Measurements from ENCODE around the gene DNM1. TPM values are rescaled to one million over a fixed set of nuclear protein-coding genes. Genes with fewer than 3 reads are reported as not detected.

DNM1 gene
- total and polyA plus RNA-seq, 2 of the 8 experiments (the other 6 are each of a cell fraction or from before 2014, with no cell fraction given): 34.3 to 62.7 TPM

DNA sequence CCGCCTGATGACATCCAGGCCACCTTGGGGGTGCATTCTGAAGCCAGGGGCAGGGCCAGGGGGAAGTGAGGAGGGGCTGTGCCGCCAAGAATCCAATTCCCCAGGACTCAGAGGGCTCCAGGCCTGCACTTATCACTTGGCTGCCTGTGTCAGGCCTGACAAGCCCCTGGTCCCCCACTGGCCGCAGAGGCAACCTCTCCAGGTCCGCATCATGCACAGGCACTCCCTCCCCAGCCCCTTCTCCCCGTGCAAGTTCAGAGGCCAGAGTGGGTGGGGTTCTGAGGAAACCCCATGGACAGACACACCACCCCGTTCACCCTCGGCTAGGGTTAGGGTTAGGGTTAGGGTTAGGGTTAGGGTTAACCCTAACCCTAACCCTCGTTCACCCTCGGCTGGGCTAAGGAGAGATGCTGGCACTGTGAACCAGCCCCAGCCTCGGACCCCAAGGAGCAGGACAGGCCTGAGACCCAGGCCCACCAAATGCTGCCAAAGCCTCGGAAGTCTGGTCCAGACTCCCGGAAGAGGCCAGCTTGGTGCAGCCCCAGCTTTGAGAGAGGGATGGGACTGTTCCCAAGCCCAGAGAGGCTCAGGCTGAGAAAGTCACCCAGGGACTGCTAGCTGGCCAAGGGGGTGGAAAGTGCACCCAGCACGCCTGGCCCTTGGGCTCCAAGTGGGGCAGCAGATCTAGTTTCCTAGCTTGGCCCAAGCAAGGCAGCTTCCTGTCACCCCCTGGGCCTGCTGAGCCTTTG, 49.1 kb upstream of the DNM1 start:
- Histone ChIP-seq H4K91ac (replicated peaks; ENCODE audit: insufficient read length, low read length) (no peak overlapping the region), H2BK5ac (ENCODE audit: low read depth, low read length) (no peak overlapping the region), H2BK12ac (ENCODE audit: low read depth, low read length) (no peak overlapping the region), H2BK20ac (ENCODE audit: low read length) (no peak overlapping the region), H4K20me1 (replicated peaks in 1 of 2; ENCODE audit: control insufficient read depth in 1 of 2, insufficient read depth in 2 of 2, low read length in 2 of 2) (no peaks in the 10 kb centered on the region), H4K5ac (ENCODE audit: insufficient read length, low read depth, low read length) (no peak overlapping the region), H3K56ac (replicated peaks; ENCODE audit: insufficient read length, low read depth, low read length) (no peak overlapping the region), H2AFZ (ENCODE audit: low read length) (no peak overlapping the region), H3K4ac (replicated peaks; ENCODE audit: insufficient read length, low read depth, low read length) (no peak overlapping the region), H2BK120ac (replicated peaks; ENCODE audit: low read depth, low read length) (no peak overlapping the region), H3K18ac (ENCODE audit: extremely low read depth, low read length) (no peak overlapping the region), H3K36me3 (ENCODE audit: control insufficient read depth in 2 of 4, insufficient read depth in 4 of 4, low read length in 3 of 4) (no peaks in the 10 kb centered on the region), H3K23me2 (ENCODE audit: low read depth, low read length) (no peaks in the 10 kb centered on the region), H3K4me2 (ENCODE audit: insufficient read depth in 1 of 2, low read depth in 2 of 2, low read length in 2 of 2) (no peak overlapping the region), H3K27me3 (replicated peaks in 1 of 4; ENCODE audit: control insufficient read depth in 3 of 4, extremely low read depth in 1 of 4, insufficient read depth in 3 of 4, low read length in 3 of 4) (no peaks in the 10 kb centered on the region; a peak in 2 of 7 replicates), H3K9ac (replicated peaks in 1 of 4; ENCODE audit: extremely low read depth in 1 of 4, low read depth in 3 of 4, low read length in 3 of 4) (no peak overlapping the region), H3K4me1 (replicated peaks in 1 of 4; ENCODE audit: control insufficient read depth in 3 of 4, insufficient read depth in 4 of 4, low read length in 3 of 4) (peaks cover 0 to 8% (median 3%) of the 10 kb centered on the region in 4 experiments; a peak in 5 of 7 replicates), H3K14ac (ENCODE audit: insufficient read length) (no peak overlapping the region), H2AK5ac (ENCODE audit: low read depth, low read length) (no peak overlapping the region), H3K23ac (ENCODE audit: insufficient read length) (no peak overlapping the region), H3K79me1 (ENCODE audit: low read depth, low read length) (no peaks in the 10 kb centered on the region), H4K8ac (ENCODE audit: extremely low read depth, insufficient read depth, low read length) (no peak overlapping the region), H3K27ac (ENCODE audit: low read depth, low read length) (no peak overlapping the region), H2BK15ac (ENCODE audit: low read length) (no peak overlapping the region), H3K79me2 (ENCODE audit: control insufficient read depth in 1 of 2, insufficient read depth in 2 of 2, low read length in 2 of 2) (no peaks in the 10 kb centered on the region), H3K4me3 (ENCODE audit: extremely low read depth in 1 of 4, insufficient read depth in 2 of 4, low read depth in 3 of 4, low read length in 4 of 4) (no peak overlapping the region), H3K9me3 (ENCODE audit: insufficient read depth in 2 of 2, low read depth in 1 of 2, low read length in 1 of 2) (no peaks in the 10 kb centered on the region)
- DNase-seq (ENCODE audit: low read depth in 1 of 2, low spot score in 2 of 2): no peak
- 83% methylated on average over 13 of the region's 13 CpGs; no CpG with 5 or more reads in 1 of the 2 experiments for WGBS, 2 experiments (ENCODE audit: extremely low coverage in 1 of 2, insufficient coverage in 1 of 2, insufficient read length in 1 of 2, insufficient replicate concordance in 2 of 2, low coverage in 1 of 2, low lambda C conversion rate in 2 of 2, missing lambda C conversion rate in 1 of 2)
- no peak for TF ChIP-seq NANOG (IDR thresholded peaks at IDR 0.05; ENCODE audit: insufficient read depth, low read depth, low read length, poor library complexity, severe bottlenecking)
- TF ChIP-seq SIX5 (IDR thresholded peaks at IDR 0.05; ENCODE audit: low read depth, low read length): no peak
- no peak for TF ChIP-seq JUND (IDR thresholded peaks at IDR 0.05; ENCODE audit: low read length)
- no peak for TF ChIP-seq JUN (IDR thresholded peaks at IDR 0.05; ENCODE audit: low read depth, low read length)
- TF ChIP-seq ASH2L (IDR thresholded peaks at IDR 0.05; ENCODE audit: low read length): no peak
- no peak for FAIRE-seq
- ChIA-PET POLR2A (ENCODE audit: partially characterized antibody) (interaction anchor here (1.1 kb wide), 1 partner anchor 26 kb away, joined by 4 read pairs; no protein-coding TSS in a partner anchor), CTCF (ENCODE audit: partially characterized antibody) (interaction anchor here (1.6 to 6.1 kb wide), 2 partner anchors 25 to 101 kb away, joined by 3 to 74 read pairs; partner anchors contain the start of gene PTGES2)
